Muscle of leg (tissue), 11 donors: ENCODE results near the gene IL12A. TPM values are rescaled to one million over a fixed set of nuclear protein-coding genes. Genes with fewer than 3 reads are reported as not detected.

ENCODE experiments used
- DNase-seq: peaks from one replicate; pipeline ENCODE4 v3.0.0; 2013
- H3K27ac ChIP-seq: one replicate; pipeline ENCODE4 v1.5.1; 2013; ENCODE audit warnings: mild to moderate bottlenecking, low read length, control low read depth
- H3K27me3 ChIP-seq: one replicate; pipeline ENCODE4 v1.6.1; 2013; ENCODE audit warnings: low read length; ENCODE audit not compliant: control insufficient read depth, insufficient read depth
- H3K36me3 ChIP-seq: one replicate; pipeline ENCODE4 v1.6.1; 2013; ENCODE audit warnings: low read length; ENCODE audit not compliant: control insufficient read depth, insufficient read depth
- H3K4me1 ChIP-seq: one replicate; pipeline ENCODE4 v1.6.1; 2013; ENCODE audit warnings: low read length; ENCODE audit not compliant: control insufficient read depth, insufficient read depth
- H3K4me3 ChIP-seq: one replicate; pipeline ENCODE4 v1.5.1; 2013; ENCODE audit warnings: low read length, control low read depth
- H3K9me3 ChIP-seq: replicated peaks from 2 replicates; pipeline ENCODE4 v1.6.1; 2013; ENCODE audit warnings: low read depth, low read length; ENCODE audit not compliant: control insufficient read depth
- WGBS: methylation state at CpG from one replicate; pipeline ENCODE4 v1.1.5; 2013; ENCODE audit warnings: missing lambda C conversion rate; ENCODE audit not compliant: insufficient coverage; 5-methylcytosine and 5-hydroxymethylcytosine counted together
- polyA plus RNA-seq, 8 donors: library from polyadenylated mRNA; unstranded; fragments of 120-200 nt; gene quantifications; one replicate each; pipeline versions ENCODE4 v1.2.1 to v1.2.3, GENCODE V29; 2013; ENCODE audit warnings: inconsistent platforms in 1 of 8, low replicate concordance in 1 of 8; ENCODE audit not compliant: insufficient read length in 8 of 8, insufficient read depth in 1 of 8
- total RNA-seq: library from RNA; stranded (reverse); fragments of 120-200 nt; gene quantifications from one replicate; pipeline ENCODE4 v1.2.4, GENCODE V29; 2013

IL12A gene
- total and polyA plus RNA-seq, 9 donors: 0.50 to 1.7 (median 0.98) TPM

- peak; percentile 7 for DNase-seq
- 60% methylated on average over 2 of the region's 5 CpGs for WGBS
- Histone ChIP-seq H3K4me1 (peaks cover 4% of the 10 kb centered on the region), H3K27ac (no peak overlapping the region), H3K4me3 (no peak overlapping the region), H3K36me3 (no peaks in the 10 kb centered on the region), H3K9me3 (peaks cover 3% of the 10 kb centered on the region), H3K27me3 (peaks cover 2% of the 10 kb centered on the region)
Measured at GRCh38 chr3:159989973-159990846, 1.6 kb downstream of the IL12A start.

GRCh38 chr3:159991591-159991990, 3.0 kb downstream of the IL12A start:
- Histone ChIP-seq H3K27me3 (peaks cover 2% of the 10 kb centered on the region), H3K4me3 (no peak overlapping the region), H3K27ac (no peak overlapping the region), H3K9me3 (peaks cover 3% of the 10 kb centered on the region), H3K36me3 (no peaks in the 10 kb centered on the region), H3K4me1 (peaks cover 4% of the 10 kb centered on the region)
- no peak for DNase-seq
- 89% methylated on average over 1 of the region's 1 CpG for WGBS

DNA sequence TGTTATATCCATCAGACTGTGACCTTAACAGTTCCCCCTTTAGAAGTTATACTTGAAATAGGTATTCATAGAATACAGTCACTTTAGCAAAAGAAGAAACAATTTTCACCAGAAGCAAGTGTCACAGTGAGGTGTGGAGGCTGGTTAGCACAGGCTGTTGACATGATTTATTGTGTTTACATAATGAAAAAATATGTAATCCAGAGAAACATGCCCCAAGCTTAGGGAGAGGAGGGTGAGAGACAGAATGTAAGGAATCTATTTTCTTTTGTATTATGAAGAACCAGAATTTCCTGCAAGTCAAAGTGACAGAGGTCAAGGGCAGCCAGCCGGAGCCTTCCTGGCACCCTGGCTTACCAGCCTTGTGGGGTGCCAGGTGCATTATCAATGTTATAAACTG, 4.0 kb downstream of the IL12A start:
- Histone ChIP-seq H3K36me3 (no peaks in the 10 kb centered on the region), H3K27ac (no peak overlapping the region), H3K27me3 (peaks cover 2% of the 10 kb centered on the region), H3K4me1 (peaks cover 4% of the 10 kb centered on the region), H3K4me3 (no peak overlapping the region), H3K9me3 (peaks cover 3% of the 10 kb centered on the region)
- no peak for DNase-seq
- no CpG with 5 or more reads among the region's 1 CpG for WGBS

DNA sequence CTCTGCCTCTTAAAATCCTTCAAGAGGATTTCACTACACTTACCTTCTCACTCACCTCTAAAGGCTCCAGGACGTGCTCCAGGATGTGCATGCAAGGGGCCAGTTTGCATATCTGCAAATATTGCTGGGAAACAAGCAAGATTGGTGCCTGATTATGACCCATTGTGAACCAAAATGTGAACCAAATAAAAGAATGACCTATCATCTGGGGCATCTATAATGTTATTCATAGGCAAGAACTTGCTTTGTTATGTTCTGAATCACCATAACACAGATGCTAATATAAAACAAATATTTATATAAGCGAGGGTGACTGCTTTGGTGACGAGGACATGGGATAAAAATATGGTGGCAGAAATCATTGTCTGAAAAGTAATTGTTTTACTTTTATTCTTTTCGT, 5.5 kb downstream of the IL12A start:
- Histone ChIP-seq H3K4me1 (no peaks in the 10 kb centered on the region), H3K27ac (no peak overlapping the region), H3K36me3 (no peaks in the 10 kb centered on the region), H3K4me3 (no peak overlapping the region), H3K9me3 (peaks cover 3% of the 10 kb centered on the region), H3K27me3 (no peaks in the 10 kb centered on the region)
- no peak for DNase-seq
- 100% methylated on average over 1 of the region's 4 CpGs for WGBS

DNA sequence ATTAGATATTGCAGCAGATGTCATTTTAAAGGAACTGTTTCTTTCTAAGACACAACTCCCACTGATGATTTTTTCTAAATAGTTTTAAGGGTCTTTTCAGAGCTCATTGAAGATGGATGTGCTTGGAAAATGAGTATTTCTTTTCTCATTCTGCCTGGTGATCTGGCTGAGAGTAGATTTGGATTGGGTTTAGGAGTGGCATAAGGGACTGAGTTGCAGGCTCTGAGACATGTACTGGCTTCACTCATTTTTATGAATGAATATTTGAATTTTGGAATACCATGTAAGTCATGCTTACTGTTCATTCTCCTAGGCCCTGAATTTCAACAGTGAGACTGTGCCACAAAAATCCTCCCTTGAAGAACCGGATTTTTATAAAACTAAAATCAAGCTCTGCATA, 6.5 kb downstream of the IL12A start:
- H3K36me3 ChIP-seq: no peaks in the 10 kb centered on the region
- no peaks in the 10 kb centered on the region for H3K27me3 ChIP-seq
- no peak overlapping the region for H3K27ac ChIP-seq
- H3K4me3 ChIP-seq: no peak overlapping the region
- no peak for DNase-seq
- H3K4me1 ChIP-seq: no peaks in the 10 kb centered on the region
- no CpG with 5 or more reads among the region's 1 CpG for WGBS
- H3K9me3 ChIP-seq: peaks cover 3% of the 10 kb centered on the region

GRCh38 chr3:159996018-159996417, 7.4 kb downstream of the IL12A start:
- Histone ChIP-seq H3K36me3 (no peaks in the 10 kb centered on the region), H3K4me3 (no peak overlapping the region), H3K9me3 (peaks cover 3% of the 10 kb centered on the region), H3K27ac (no peak overlapping the region), H3K27me3 (no peaks in the 10 kb centered on the region), H3K4me1 (no peaks in the 10 kb centered on the region)
- DNase-seq: no peak

DNA sequence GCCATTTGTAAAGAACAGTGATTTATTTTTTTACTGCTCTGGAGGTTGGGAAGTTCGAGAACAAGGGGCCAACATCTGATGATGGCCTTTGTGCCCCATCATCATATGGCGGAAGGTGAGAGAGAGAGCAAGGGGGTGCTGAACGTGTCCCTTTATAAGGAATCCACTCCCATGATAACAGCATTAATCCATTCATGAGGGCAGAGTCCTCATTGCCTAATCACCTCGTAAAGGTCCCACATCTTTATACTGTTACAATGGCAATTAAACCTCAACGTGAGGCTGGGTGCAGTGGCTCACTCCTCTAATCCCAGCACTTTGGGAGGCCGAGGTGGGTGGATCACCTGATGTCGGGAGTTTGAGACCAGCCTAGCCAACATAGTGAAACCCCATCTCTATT, 8.3 kb downstream of the IL12A start:
- H3K9me3 ChIP-seq: no peaks in the 10 kb centered on the region
- H3K27ac ChIP-seq: no peak overlapping the region
- WGBS: 63% methylated on average over 2 of the region's 7 CpGs
- no peak for DNase-seq
- no peaks in the 10 kb centered on the region for H3K27me3 ChIP-seq
- no peaks in the 10 kb centered on the region for H3K4me1 ChIP-seq
- no peak overlapping the region for H3K4me3 ChIP-seq
- H3K36me3 ChIP-seq: no peaks in the 10 kb centered on the region

GRCh38 chr3:160001148-160001760, 12.6 kb downstream of the IL12A start:
- Histone ChIP-seq H3K4me1 (peaks cover 2% of the 10 kb centered on the region), H3K9me3 (no peaks in the 10 kb centered on the region), H3K27ac (no peak overlapping the region), H3K4me3 (no peak overlapping the region), H3K36me3 (no peaks in the 10 kb centered on the region), H3K27me3 (no peaks in the 10 kb centered on the region)
- DNase-seq: no peak
- 20% methylated on average over 1 of the region's 7 CpGs for WGBS

GRCh38 chr3:160001850-160002623, 13.4 kb downstream of the IL12A start:
- Histone ChIP-seq H3K36me3 (no peaks in the 10 kb centered on the region), H3K9me3 (no peaks in the 10 kb centered on the region)
- WGBS: 68% methylated on average over 5 of the region's 7 CpGs

DNA sequence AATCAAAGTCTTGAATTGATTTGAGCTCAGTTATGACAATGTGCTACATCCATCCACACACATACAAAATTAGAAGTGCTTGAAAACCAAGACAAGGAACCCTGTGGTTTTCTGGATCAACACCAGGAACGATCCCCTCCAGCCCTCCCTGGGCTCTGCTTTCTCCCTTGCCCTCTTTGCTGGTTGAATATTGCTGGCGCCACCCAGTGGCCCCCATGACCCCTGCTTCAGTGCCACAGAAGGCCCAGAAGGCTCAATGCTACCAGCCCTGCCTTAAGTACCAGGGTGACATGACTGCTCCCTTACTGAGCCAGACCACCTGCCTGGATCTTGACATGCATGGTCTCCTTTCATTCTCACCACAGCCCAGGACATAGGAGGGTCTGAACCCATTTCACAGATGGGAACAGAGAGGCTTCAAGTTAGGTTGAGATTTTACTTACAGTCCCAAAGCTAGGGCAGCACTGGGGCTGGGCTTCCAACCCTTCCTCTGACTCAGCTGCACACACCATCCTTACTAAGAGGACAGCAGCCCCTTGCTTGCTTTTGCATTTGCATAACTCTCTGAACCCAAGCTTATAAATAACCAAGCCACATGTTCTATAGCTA, 15.0 kb downstream of the IL12A start:
- no peak overlapping the region for H3K4me3 ChIP-seq
- no peak overlapping the region for H3K27ac ChIP-seq
- no peaks in the 10 kb centered on the region for H3K27me3 ChIP-seq
- peaks cover 2% of the 10 kb centered on the region for H3K4me1 ChIP-seq
- H3K36me3 ChIP-seq: no peaks in the 10 kb centered on the region
- WGBS: 19% methylated on average over 2 of the region's 2 CpGs
- DNase-seq: peak; percentile 25
- H3K9me3 ChIP-seq: no peaks in the 10 kb centered on the region

More at GRCh38 chr3:160001850-160002623, 13.4 kb downstream of the IL12A start:
- DNase-seq: no peak
- no peak overlapping the region for H3K27ac ChIP-seq
- H3K4me3 ChIP-seq: no peak overlapping the region
- peaks cover 2% of the 10 kb centered on the region for H3K4me1 ChIP-seq
- no peaks in the 10 kb centered on the region for H3K27me3 ChIP-seq
